ENCODE results near the gene DOCK3. TPM values are rescaled to one million over a fixed set of nuclear protein-coding genes. Genes with fewer than 3 reads are reported as not detected.
"Not testable (repeated sequence)": the region's sequence is repeated elsewhere in the genome, so short reads cannot be mapped to it uniquely, and the experiment has no call there.

Gene DOCK3
- total RNA-seq, 1 experiment from 2014 or later = 1.4 TPM

DNA sequence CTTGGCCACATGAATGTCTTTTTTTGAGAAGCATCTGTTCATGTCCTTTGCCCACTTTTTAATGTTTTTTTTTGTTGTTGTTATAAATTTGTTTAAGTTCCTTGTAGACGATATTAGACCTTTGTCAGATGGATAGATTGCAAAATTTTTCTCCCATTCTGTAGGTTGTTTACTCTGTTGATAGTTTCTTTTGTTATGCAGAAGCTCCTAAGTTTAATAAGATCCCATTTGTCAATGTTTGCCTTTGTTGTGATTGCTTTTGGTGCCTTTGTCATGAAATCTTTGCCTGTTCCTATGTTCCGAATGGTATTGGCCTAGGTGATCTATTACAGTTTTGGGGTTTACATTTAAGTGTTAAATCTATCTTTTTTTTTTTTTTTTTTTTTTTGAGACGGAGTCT, 116.2 kb downstream of the DOCK3 start:
- not testable (repeated sequence) for DNase-seq (ENCODE audit: low read depth)

GRCh38 chr3:50792568-50792967, 117.8 kb downstream of the DOCK3 start:
- peak; percentile 17 for DNase-seq (ENCODE audit: low read depth)

DNA sequence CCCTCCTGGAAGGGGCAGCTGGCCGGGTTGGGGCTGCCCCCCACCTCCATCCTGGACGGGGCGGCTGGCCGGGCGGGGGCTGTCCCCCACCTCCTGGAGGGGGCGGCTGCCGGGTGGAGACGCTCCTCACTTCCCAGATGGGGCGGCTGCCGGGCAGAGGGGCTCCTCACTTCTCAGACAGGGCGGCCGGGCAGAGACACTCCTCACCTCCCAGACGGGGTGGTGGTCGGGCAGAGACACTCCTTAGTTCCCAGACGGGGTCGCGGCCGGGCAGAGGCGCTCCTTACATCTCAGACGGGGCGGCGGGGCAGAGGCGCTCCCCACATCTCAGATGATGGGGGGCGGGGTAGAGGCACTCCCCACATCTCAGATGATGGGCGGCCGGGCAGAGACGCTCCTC, 129.1 kb downstream of the DOCK3 start:
- DNase-seq (ENCODE audit: low read depth) = not testable (repeated sequence)

DNA sequence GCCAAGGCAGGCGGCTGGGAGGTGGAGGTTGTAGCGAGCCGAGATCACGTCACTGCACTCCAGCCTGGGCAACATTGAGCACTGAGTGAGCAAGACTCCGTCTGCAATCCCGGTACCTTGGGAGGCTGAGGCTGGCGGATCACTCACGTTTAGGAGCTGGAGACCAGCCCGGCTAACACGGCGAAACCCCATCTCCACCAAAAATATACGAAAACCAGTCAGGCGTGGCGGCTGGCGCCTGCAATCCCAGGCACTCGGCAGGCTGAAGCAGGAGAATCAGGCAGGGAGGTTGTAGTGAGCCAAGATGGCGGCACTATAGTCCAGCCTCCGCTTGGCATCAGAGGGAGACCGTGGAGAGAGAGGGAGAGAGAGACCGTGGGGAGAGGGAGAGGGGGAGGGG, 129.6 kb downstream of the DOCK3 start:
- not testable (repeated sequence) for DNase-seq (ENCODE audit: low read depth)

DNA sequence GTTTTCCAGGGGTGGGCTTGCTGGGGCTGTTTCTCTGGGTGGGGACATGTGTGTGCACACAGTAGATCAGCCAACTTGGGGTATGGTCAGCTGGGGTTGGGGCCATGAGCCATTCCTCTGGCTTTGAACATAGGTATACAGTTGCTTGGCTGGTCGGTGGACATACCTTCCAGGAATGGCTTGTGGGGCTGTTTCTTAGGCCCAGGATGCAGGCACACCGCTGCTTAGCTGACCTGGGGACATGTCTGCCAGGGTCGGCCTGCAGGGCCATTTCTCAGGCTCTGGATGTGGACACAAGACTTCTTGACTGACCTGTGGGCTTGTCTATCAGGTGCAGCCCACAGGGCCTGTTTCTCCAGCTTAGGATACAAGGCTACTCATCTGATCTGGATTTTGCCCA, 130.6 kb downstream of the DOCK3 start:
- DNase-seq (ENCODE audit: low read depth) = no peak

GRCh38 chr3:50806031-50806430, 131.3 kb downstream of the DOCK3 start:
- DNase-seq (ENCODE audit: low read depth) = no peak

DNA sequence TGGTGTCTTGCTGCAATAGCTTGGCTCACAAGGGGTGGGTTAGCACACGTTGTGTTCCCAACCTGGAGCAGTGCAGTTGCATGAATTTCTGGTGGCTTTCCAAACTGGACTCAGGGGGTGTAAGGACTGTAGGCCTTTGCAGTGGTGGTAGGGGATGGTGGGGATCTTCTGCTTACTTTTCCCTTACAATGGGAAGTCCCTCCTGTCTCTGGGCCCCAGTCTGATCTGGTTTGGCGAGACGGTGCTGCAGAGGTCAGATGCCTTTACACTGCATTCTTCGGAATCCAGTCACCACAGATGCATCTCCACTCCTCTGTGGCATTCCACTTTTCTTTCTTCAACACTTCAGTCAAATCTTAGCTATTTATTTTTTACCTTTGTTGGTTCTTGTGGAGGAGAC, 132.1 kb downstream of the DOCK3 start:
- peak; percentile 57 for DNase-seq (ENCODE audit: low read depth)

GRCh38 chr3:50807266-50807665, 132.5 kb downstream of the DOCK3 start:
- peak; percentile 51 for DNase-seq (ENCODE audit: low read depth)

DNA sequence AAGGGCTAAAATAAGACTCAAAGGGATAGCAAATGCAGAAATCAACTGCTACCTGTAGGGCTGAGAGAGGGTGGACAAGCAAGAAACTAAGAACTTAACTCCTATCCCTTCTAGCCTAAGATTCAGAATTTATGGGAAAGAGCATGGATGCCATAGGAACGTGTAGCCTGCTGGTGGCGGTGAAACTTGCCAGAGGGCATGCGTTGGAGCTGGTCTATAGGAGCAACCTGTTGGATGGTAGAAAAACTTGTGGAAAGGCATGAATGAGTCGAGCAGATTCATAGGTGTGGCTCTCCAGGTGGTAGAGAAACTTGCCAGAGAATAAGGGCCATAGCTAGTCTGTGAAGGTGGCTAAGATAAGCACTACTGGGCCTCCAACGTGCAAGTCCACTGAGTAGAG, 137.2 kb downstream of the DOCK3 start:
- no peak for DNase-seq (ENCODE audit: low read depth)

- DNase-seq (ENCODE audit: low read depth) = no peak
These were observed 141.1 kb downstream of the DOCK3 start for GRCh38 chr3:50815844-50816243.

- peak; percentile 47 for DNase-seq (ENCODE audit: low read depth)
These were observed 142.2 kb downstream of the DOCK3 start for GRCh38 chr3:50816894-50817293.

- no peak for DNase-seq (ENCODE audit: low read depth)
These were observed 143.2 kb downstream of the DOCK3 start for GRCh38 chr3:50817756-50818529.

DNA sequence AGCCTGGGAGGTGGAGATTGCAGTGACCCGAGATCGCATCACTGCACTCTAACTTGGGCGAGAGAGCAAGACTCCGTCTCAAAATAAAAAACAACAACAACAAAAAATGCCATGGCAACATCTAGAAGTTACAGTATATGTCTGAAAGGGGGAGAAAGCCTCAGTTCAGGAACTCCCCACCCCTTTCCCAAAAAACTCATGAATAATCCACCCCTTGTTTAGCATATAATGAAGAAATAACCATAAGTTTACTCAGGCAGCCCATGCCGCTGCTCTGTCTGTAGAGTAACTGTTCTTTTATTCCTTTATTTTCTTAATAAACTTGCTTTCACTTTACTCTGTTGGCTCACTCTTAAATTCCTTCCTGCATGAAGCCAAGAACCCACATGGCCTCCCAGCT, 145.2 kb downstream of the DOCK3 start:
- no peak for DNase-seq (ENCODE audit: low read depth)

- peak; percentile 68 for DNase-seq (ENCODE audit: low read depth)
These were observed 151.1 kb downstream of the DOCK3 start for GRCh38 chr3:50825841-50826240.

DNA sequence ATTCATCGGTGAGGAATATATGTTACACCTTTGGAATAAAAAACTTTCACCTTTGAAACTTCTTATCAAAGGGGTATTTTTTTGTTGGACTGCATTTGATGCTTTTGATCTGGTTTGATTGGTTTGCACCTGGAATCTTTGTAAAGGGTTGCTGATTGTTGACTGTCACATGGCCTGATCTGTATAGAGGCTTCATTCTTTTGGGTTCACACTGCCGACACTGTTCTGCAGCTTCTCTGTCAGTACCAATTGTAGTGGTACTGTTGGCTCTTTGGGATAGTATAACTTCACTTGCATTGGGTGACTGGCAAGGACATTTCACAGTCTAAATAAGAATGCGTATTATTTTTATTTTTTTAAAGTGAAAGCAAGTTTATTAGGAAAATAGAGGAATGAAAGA, 155.7 kb downstream of the DOCK3 start:
- DNase-seq (ENCODE audit: low read depth) = no peak

DNA sequence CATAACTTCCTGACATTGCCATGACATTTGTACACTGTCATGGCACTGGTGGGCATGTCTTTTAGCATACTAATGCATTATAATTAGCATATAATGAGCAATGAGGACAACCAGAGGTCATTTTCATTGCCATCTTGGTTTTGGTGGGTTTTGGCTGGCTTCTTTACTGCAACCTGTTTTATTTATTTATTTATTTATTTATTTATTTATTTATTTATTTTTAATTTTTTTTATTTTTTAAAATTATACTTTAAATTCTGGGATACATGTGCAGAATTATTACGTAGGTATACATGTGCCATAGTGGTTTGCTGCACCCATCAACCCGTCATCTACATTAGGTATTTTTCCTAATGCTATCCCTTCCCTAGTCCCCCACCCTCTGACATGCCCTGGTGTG, 156.3 kb downstream of the DOCK3 start:
- not testable (repeated sequence) for DNase-seq (ENCODE audit: low read depth)

DNA sequence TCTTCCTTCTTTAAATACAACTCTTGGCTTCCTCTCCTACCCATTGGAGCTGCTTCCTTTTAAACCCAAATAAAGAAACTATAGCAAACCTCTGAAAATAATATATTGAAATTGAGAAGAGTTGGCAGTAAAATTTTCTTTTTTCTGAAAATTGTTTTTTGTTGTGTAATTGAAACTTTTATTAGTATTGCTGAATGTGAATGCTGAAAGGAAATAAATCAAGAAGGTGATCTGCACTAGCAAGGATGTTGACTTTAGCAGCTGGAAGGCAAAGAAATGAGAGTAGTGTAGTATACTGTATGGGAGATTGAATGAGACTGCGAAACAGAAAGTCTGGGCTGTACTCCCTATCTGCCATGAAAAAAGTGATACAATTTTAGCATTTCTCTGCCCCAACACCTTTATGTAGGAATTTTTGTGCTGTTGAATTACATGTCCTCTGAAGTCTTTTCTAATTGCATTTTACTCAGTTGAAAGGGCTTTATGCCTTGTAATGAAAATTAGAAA, 166.3 kb downstream of the DOCK3 start:
- DNase-seq (ENCODE audit: low read depth) = no peak

- no peak for DNase-seq (ENCODE audit: low read depth)
These were observed 173.6 kb downstream of the DOCK3 start for GRCh38 chr3:50848308-50848707.

GRCh38 chr3:50850639-50851511, 176.1 kb downstream of the DOCK3 start:
- DNase-seq (ENCODE audit: low read depth) = no peak

GRCh38 chr3:50853936-50854335, 179.2 kb downstream of the DOCK3 start:
- no peak for DNase-seq (ENCODE audit: low read depth)

DNA sequence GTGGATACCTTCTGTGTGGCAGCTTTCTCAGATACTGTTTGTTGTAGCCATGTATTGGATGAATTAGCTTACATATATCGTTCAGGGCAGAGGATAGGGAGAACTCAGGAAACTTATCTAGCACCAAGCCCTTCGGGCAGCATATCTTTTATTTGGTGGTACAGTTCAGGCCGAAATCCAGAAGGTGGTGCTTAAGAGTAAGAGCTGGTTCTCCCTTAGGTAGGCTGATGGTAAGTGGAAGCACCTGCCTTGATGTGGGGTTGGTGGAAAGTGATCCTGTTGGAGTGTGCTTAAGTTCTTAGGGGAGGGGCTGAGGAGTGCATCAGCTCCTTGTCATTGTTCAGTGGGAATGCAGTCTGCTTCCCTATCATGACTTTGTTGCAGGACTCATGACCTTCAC, 187.5 kb downstream of the DOCK3 start:
- DNase-seq (ENCODE audit: low read depth) = peak; percentile 37

Data from HT1080 (cell line).